HCT116 (cell line): ENCODE data around the gene RNF146.

Experiments
- EZH2phosphoT487 ChIP-seq: fragments of 200-600 bp; IDR thresholded peaks from 2 replicates; pipeline ENCODE4 v1.6.1; 2018; ENCODE audit warnings: antibody characterized with exemption, borderline replicate concordance
- FOSL1 ChIP-seq: IDR thresholded peaks from 2 replicates; pipeline ENCODE4 v1.6.1; 2012; ENCODE audit warnings: low read depth
- POLR2A ChIP-seq: IDR thresholded peaks from 2 replicates; pipeline ENCODE4 v1.7.0; 2011; ENCODE audit warnings: borderline replicate concordance; ENCODE audit not compliant: insufficient read depth, insufficient read length; ENCODE audit errors: extremely low read depth
- POLR2AphosphoS5 ChIP-seq: IDR thresholded peaks from 2 replicates; pipeline ENCODE4 v1.6.1; 2011; ENCODE audit warnings: mild to moderate bottlenecking, low read depth, low read length, moderate library complexity
- RAD21 ChIP-seq: IDR thresholded peaks from 2 replicates; pipeline ENCODE4 v1.6.1; 2012; ENCODE audit warnings: low read depth, mild to moderate bottlenecking
- SIN3A ChIP-seq: IDR thresholded peaks from 2 replicates; pipeline ENCODE4 v1.6.1; 2012; ENCODE audit warnings: low read depth
- SP1 ChIP-seq: IDR thresholded peaks from 2 replicates; pipeline ENCODE4 v1.6.1; 2012; ENCODE audit warnings: low read depth
- TCF7L2 ChIP-seq: IDR thresholded peaks from 2 replicates; pipeline ENCODE4 v1.7.0; 2011; ENCODE audit warnings: borderline replicate concordance, inconsistent platforms; ENCODE audit not compliant: insufficient read depth, insufficient read length; ENCODE audit errors: extremely low read depth
- YY1 ChIP-seq: IDR thresholded peaks from 2 replicates; pipeline ENCODE4 v1.6.1; 2011; ENCODE audit warnings: low read length, low read depth, moderate library complexity, mild to moderate bottlenecking; ENCODE audit not compliant: insufficient replicate concordance; ENCODE audit errors: extremely low read depth
- TF ChIP-seq, protein P1 (sequence below), 3 experiments: fragments of 200-600 bp in 1 of 3; sonication (generic) in 1 of 3; IDR thresholded peaks in 2 of 3; conservative IDR thresholded peaks in 1 of 3; 2 replicates each; pipeline ENCODE4 v1.5.1; 2012 to 2017; ENCODE audit warnings: low read depth in 2 of 3, low read length in 2 of 3, antibody characterized with exemption in 1 of 3, borderline replicate concordance in 1 of 3, control low read depth in 1 of 3, mild to moderate bottlenecking in 1 of 3, mixed read lengths in 1 of 3, mixed run types in 1 of 3, moderate library complexity in 1 of 3; ENCODE audit not compliant: insufficient read depth in 1 of 3
- TF ChIP-seq, protein P2 (sequence below): IDR thresholded peaks from 2 replicates; pipeline ENCODE4 v1.6.1; 2012; ENCODE audit warnings: low read depth
- TF ChIP-seq, protein P3 (sequence below): IDR thresholded peaks from 2 replicates; pipeline ENCODE4 v1.6.1; 2012

DNA sequence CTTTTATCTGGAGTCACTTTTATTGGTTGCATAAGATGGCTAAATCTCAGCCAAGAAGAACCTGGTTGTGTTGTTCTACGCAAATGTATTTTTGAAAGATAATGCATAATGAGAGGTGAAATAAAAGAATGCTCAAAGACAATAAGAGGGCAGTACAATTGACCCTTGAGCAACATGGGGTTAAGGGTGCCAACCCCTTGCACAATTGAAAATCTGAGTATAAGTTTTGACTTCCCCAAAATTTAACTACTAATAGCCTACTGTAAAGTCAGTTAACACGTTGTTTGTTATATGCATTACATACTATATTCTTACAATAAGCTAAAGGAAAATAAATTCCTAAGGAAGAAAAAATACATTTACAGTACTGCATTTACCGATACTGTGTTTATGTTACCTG lies 5.9 kb downstream of the RNF146 start:
- TF ChIP-seq, protein P1, sequence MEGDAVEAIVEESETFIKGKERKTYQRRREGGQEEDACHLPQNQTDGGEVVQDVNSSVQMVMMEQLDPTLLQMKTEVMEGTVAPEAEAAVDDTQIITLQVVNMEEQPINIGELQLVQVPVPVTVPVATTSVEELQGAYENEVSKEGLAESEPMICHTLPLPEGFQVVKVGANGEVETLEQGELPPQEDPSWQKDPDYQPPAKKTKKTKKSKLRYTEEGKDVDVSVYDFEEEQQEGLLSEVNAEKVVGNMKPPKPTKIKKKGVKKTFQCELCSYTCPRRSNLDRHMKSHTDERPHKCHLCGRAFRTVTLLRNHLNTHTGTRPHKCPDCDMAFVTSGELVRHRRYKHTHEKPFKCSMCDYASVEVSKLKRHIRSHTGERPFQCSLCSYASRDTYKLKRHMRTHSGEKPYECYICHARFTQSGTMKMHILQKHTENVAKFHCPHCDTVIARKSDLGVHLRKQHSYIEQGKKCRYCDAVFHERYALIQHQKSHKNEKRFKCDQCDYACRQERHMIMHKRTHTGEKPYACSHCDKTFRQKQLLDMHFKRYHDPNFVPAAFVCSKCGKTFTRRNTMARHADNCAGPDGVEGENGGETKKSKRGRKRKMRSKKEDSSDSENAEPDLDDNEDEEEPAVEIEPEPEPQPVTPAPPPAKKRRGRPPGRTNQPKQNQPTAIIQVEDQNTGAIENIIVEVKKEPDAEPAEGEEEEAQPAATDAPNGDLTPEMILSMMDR (IDR thresholded peaks at IDR 0.05 in 2 of 3, conservative IDR thresholded peaks at IDR 0.05 in 1 of 3; ENCODE audit: borderline replicate concordance in 1 of 3, insufficient read depth in 1 of 3, low read depth in 2 of 3, low read length in 2 of 3) = no peak
- TF ChIP-seq TCF7L2 (no peak), EZH2phosphoT487 (no peak), POLR2AphosphoS5 (no peak), SIN3A (no peak), FOSL1 (no peak), RAD21 (no peak), POLR2A (no peak), SP1 (no peak), YY1 (no peak)
- TF ChIP-seq, protein P2, sequence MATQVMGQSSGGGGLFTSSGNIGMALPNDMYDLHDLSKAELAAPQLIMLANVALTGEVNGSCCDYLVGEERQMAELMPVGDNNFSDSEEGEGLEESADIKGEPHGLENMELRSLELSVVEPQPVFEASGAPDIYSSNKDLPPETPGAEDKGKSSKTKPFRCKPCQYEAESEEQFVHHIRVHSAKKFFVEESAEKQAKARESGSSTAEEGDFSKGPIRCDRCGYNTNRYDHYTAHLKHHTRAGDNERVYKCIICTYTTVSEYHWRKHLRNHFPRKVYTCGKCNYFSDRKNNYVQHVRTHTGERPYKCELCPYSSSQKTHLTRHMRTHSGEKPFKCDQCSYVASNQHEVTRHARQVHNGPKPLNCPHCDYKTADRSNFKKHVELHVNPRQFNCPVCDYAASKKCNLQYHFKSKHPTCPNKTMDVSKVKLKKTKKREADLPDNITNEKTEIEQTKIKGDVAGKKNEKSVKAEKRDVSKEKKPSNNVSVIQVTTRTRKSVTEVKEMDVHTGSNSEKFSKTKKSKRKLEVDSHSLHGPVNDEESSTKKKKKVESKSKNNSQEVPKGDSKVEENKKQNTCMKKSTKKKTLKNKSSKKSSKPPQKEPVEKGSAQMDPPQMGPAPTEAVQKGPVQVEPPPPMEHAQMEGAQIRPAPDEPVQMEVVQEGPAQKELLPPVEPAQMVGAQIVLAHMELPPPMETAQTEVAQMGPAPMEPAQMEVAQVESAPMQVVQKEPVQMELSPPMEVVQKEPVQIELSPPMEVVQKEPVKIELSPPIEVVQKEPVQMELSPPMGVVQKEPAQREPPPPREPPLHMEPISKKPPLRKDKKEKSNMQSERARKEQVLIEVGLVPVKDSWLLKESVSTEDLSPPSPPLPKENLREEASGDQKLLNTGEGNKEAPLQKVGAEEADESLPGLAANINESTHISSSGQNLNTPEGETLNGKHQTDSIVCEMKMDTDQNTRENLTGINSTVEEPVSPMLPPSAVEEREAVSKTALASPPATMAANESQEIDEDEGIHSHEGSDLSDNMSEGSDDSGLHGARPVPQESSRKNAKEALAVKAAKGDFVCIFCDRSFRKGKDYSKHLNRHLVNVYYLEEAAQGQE = no peak
- TF ChIP-seq, protein P3, sequence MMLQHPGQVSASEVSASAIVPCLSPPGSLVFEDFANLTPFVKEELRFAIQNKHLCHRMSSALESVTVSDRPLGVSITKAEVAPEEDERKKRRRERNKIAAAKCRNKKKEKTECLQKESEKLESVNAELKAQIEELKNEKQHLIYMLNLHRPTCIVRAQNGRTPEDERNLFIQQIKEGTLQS = no peak
